B cell (primary cell): ENCODE measurements around the gene UBE2G2.

Experiments
- EZH2 ChIP-seq: IDR thresholded peaks from 2 replicates; pipeline ENCODE4 v1.6.1; 2012; ENCODE audit warnings: borderline replicate concordance, low read depth, mild to moderate bottlenecking, moderate library complexity, low read length; ENCODE audit not compliant: insufficient read depth, poor library complexity, severe bottlenecking
- TF ChIP-seq, protein P1 (sequence below): fragments of 200-600 bp; IDR thresholded peaks from one replicate; pipeline ENCODE4 v1.8.0; 2022; ENCODE audit warnings: antibody characterized with exemption, mild to moderate bottlenecking

DNA sequence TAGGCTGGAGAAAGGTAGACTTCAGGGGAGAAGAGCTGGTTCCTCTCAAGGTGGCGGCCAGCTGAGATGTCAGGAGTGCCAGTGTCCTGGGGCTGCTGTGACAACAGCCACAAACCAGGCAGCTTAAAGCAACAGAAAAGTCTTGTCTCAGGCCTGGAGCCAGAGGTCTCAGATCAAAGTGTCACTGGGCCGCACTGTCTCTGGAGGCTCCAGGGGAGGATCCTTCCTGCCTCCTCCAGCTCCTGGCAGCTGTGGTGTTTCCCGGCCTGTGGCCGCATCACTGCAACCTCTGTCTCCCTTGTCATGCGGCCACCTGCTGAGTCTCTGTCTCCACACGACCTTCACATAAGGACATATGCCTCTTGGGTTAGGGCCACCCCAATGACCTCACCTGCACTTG lies 65.8 kb downstream of the UBE2G2 start:
- TF ChIP-seq, protein P1, sequence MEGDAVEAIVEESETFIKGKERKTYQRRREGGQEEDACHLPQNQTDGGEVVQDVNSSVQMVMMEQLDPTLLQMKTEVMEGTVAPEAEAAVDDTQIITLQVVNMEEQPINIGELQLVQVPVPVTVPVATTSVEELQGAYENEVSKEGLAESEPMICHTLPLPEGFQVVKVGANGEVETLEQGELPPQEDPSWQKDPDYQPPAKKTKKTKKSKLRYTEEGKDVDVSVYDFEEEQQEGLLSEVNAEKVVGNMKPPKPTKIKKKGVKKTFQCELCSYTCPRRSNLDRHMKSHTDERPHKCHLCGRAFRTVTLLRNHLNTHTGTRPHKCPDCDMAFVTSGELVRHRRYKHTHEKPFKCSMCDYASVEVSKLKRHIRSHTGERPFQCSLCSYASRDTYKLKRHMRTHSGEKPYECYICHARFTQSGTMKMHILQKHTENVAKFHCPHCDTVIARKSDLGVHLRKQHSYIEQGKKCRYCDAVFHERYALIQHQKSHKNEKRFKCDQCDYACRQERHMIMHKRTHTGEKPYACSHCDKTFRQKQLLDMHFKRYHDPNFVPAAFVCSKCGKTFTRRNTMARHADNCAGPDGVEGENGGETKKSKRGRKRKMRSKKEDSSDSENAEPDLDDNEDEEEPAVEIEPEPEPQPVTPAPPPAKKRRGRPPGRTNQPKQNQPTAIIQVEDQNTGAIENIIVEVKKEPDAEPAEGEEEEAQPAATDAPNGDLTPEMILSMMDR: no peak
- TF ChIP-seq EZH2: no peak
